PC-9 (cell line): ENCODE measurements around the gene JAML. TPM values are rescaled to one million over a fixed set of nuclear protein-coding genes. Genes with fewer than 3 reads are reported as not detected.

Source experiments
- BruUV-seq: library from RNA; stranded (reverse); fragments of 400-500 nt; replicated peaks from 2 replicates; lab custom pipeline; 2021; lab: Mats Ljungman, UMichigan
- CTCF ChIA-PET: fragments of 300-600 bp; sonication (Branson Sonifier 250); formaldehyde crosslinking; loops from one replicate; lab custom pipeline; 2022; ENCODE audit warnings: antibody characterized with exemption; lab: Charles Lee
- POLR2A ChIA-PET: fragments of 300-600 bp; sonication (Branson Sonifier 250); formaldehyde crosslinking; loops from one replicate; lab custom pipeline; 2022; ENCODE audit warnings: antibody characterized with exemption; ENCODE audit not compliant: unreplicated experiment; lab: Charles Lee
- DNase-seq, 2 experiments: peaks; one replicate each; pipeline versions ENCODE4 v3.0.0 to v3.0.0-alpha.2; 2015 to 2022; ENCODE audit warnings: mixed read lengths in 1 of 2
- H2AFZ ChIP-seq: fragments of 200-600 bp; sonication (generic); 2 replicates; pipeline ENCODE4 v1.8.1; 2017; ENCODE audit warnings: antibody characterized with exemption
- H3F3A ChIP-seq: fragments of 200-600 bp; sonication (generic); 2 replicates; pipeline ENCODE4 v1.8.1; 2017; ENCODE audit warnings: antibody characterized with exemption, mild to moderate bottlenecking, low read depth; ENCODE audit not compliant: insufficient read depth
- H3K27ac ChIP-seq: fragments of 200-600 bp; sonication (generic); 2 replicates; pipeline ENCODE4 v1.6.1; 2016; ENCODE audit warnings: mixed run types
- H3K27me3 ChIP-seq: fragments of 200-600 bp; sonication (generic); 2 replicates; pipeline ENCODE4 v1.6.1; 2016; ENCODE audit warnings: low read depth, mixed run types; ENCODE audit not compliant: insufficient read depth
- H3K36me3 ChIP-seq: fragments of 200-600 bp; sonication (generic); 2 replicates; pipeline ENCODE4 v1.6.1; 2016; ENCODE audit warnings: low read depth, mixed run types
- H3K4me1 ChIP-seq: fragments of 200-600 bp; sonication (generic); replicated peaks from 2 replicates; pipeline ENCODE4 v1.6.1; 2016; ENCODE audit warnings: mixed run types; ENCODE audit not compliant: insufficient read depth
- H3K4me2 ChIP-seq: fragments of 200-600 bp; sonication (generic); 2 replicates; pipeline ENCODE4 v1.6.1; 2017; ENCODE audit warnings: mixed run types
- H3K4me3 ChIP-seq: fragments of 200-600 bp; sonication (generic); 2 replicates; pipeline ENCODE4 v1.6.1; 2016; ENCODE audit warnings: mixed run types
- H3K79me2 ChIP-seq: fragments of 200-600 bp; sonication (generic); 2 replicates; pipeline ENCODE4 v1.6.1; 2017; ENCODE audit warnings: low read depth, mixed run types
- H3K9me2 ChIP-seq: fragments of 200-600 bp; sonication (generic); 2 replicates; pipeline ENCODE4 v1.8.1; 2017; ENCODE audit warnings: mild to moderate bottlenecking; ENCODE audit not compliant: insufficient read depth
- H3K9me3 ChIP-seq: fragments of 200-600 bp; sonication (generic); 2 replicates; pipeline ENCODE4 v1.8.1; 2016; ENCODE audit warnings: low read depth; ENCODE audit not compliant: insufficient read depth
- H4K20me1 ChIP-seq: fragments of 200-600 bp; sonication (generic); 2 replicates; pipeline ENCODE4 v1.8.1; 2017; ENCODE audit not compliant: insufficient read depth
- EZH2 ChIP-seq: fragments of 200-600 bp; sonication (generic); IDR thresholded peaks from 2 replicates; pipeline ENCODE4 v1.8.0; 2017; ENCODE audit warnings: antibody characterized with exemption, low read depth
- intact Hi-C: fragments of 100-400 bp; cut with micrococcal nuclease; formaldehyde crosslinking; loops from one replicate; pipeline ENCODE4 v1.10.0; 2022; ENCODE audit not compliant: unreplicated experiment
- total RNA-seq: library from RNA; stranded (reverse); gene quantifications from 2 replicates; pipeline ENCODE4 v1.2.3, GENCODE V29; 2021
- TF ChIP-seq, protein P1 (sequence below): fragments of 200-600 bp; sonication (generic); conservative IDR thresholded peaks from 2 replicates; pipeline ENCODE4 v1.6.1; 2017; ENCODE audit warnings: mixed run types, antibody characterized with exemption, mild to moderate bottlenecking, moderate library complexity

The JAML gene
- total RNA-seq, 1 experiment from 2014 or later: not detected

DNA sequence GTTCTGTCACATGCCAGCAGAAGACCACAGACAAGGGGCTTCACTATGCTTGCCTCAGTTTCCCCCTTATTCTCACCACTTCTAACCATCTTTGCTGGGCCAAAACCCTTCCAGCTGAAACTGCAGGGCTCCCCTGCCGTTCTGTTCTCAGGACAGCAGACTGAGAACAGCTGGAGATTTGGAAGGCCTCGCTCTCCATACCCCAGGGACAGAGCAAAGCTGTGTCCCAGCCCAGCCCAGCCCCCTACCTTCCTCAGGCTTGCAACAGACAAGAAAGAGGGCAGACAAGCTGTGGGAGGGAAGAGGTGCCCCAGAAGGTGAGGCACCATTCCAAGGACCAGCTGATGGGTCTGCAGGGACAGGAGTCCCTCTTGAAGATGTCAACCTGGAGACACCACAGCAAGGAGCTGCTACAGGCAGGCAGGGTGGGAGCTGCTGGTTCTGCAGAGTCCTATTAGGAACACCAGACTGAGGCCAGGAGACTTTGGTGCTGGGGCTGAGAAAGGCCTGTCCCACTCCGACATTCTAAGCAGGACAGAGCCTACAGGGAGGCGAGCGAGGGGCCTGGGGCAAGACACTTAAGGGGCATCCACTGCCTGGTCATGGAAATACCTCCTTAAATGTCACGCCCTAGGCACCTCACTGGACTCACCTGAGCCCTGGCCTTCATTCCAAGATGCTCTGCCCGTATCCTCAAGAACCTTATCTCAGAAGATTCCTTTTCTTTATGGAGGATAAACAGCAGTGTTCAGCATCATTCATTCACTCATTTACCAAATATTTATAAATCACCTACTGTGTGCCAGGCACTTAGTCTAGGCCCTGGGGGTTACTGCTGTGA, 55.3 kb downstream of the JAML start:
- Histone ChIP-seq H4K20me1 (no peaks in the 10 kb centered on the region), H2AFZ (no peak overlapping the region), H3K4me1 (peaks cover 5% of the 10 kb centered on the region), H3K4me3 (no peak overlapping the region), H3K9me3 (no peaks in the 10 kb centered on the region), H3K36me3 (no peaks in the 10 kb centered on the region), H3K9me2 (no peaks in the 10 kb centered on the region), H3K4me2 (no peak overlapping the region), H3F3A (peaks cover 5% of the 10 kb centered on the region; the same call in 1 of the 2 replicates), H3K27ac (no peak overlapping the region), H3K27me3 (peaks cover 45% of the 10 kb centered on the region), H3K79me2 (no peaks in the 10 kb centered on the region)
- POLR2A ChIA-PET: interaction anchor here (0.6 kb wide), 1 partner anchor 197 kb away, joined by 7 read pairs; no protein-coding TSS in a partner anchor
- DNase-seq: no peak
- CTCF ChIA-PET: interaction anchor here (0.6 kb wide), 2 partner anchors 9 to 45 kb away, joined by 3 to 4 read pairs; no protein-coding TSS in a partner anchor
- TF ChIP-seq, protein P1, sequence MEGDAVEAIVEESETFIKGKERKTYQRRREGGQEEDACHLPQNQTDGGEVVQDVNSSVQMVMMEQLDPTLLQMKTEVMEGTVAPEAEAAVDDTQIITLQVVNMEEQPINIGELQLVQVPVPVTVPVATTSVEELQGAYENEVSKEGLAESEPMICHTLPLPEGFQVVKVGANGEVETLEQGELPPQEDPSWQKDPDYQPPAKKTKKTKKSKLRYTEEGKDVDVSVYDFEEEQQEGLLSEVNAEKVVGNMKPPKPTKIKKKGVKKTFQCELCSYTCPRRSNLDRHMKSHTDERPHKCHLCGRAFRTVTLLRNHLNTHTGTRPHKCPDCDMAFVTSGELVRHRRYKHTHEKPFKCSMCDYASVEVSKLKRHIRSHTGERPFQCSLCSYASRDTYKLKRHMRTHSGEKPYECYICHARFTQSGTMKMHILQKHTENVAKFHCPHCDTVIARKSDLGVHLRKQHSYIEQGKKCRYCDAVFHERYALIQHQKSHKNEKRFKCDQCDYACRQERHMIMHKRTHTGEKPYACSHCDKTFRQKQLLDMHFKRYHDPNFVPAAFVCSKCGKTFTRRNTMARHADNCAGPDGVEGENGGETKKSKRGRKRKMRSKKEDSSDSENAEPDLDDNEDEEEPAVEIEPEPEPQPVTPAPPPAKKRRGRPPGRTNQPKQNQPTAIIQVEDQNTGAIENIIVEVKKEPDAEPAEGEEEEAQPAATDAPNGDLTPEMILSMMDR: no peak
- TF ChIP-seq EZH2: no peak
- intact Hi-C loops: loop anchor here (5.0 kb wide), 1 partner anchor 222 kb away; no protein-coding TSS in a partner anchor
- no TSS peak for BruUV-seq

DNA sequence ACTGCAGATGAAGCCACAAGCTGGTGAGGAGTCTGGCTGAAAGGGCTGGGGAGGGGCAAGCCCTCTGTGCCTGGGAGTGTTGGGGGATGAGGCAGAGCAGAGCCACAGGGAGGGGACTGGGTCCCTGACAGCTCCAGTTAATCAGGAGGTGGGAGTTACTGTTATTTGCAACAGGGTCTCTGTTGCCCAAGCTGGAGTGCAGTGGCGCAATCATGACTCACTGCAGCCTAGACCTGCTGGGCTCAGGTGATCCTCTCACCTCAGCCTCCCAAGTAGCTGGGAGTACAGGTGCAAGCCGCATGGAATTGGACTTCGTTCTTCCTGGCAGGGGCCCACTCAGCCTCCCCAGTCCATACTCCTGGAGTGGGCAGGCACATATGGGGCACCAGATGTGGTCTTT, 56.1 kb downstream of the JAML start:
- Histone ChIP-seq H3K79me2 (no peaks in the 10 kb centered on the region), H3K4me2 (no peak overlapping the region), H3K9me3 (no peaks in the 10 kb centered on the region), H3K9me2 (no peaks in the 10 kb centered on the region), H3K4me1 (no peaks in the 10 kb centered on the region), H3K36me3 (no peaks in the 10 kb centered on the region), H4K20me1 (no peaks in the 10 kb centered on the region), H3K27me3 (peaks cover 47% of the 10 kb centered on the region), H2AFZ (no peak overlapping the region), H3K4me3 (no peak overlapping the region), H3F3A (no peaks in the 10 kb centered on the region), H3K27ac (no peak overlapping the region)
- DNase-seq: peak in 1 of 2 experiments; percentile 63
- ChIA-PET CTCF (no interaction called here), POLR2A (interaction anchor here (0.6 kb wide), 1 partner anchor 196 kb away, joined by 7 read pairs; no protein-coding TSS in a partner anchor)
- TF ChIP-seq, protein P1: no peak
- no peak for TF ChIP-seq EZH2
- intact Hi-C loops: no loop called here
- no TSS peak for BruUV-seq

DNA sequence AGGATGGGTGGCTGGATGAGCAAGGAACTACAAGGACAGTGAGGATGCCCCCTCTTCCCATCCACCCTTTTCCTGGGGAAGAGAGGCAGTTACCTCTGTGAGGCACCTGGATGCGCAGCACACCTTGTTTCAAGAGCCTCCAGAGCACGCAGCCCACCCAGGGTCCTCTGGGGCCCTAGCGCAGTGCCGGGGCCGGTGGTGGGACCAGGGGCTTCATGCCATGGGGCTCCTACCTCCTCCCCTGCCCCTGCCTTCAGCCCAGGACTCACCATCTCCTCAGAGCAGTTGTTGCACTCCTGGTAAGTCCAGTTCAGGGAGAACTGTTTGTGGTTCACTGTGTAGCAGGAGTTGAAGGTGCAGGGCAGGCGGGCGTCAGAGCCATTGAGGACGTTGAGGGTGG, 56.5 kb downstream of the JAML start:
- Histone ChIP-seq H3K79me2 (no peaks in the 10 kb centered on the region), H3K4me3 (no peak overlapping the region), H4K20me1 (no peaks in the 10 kb centered on the region), H2AFZ (no peak overlapping the region), H3K27ac (no peak overlapping the region), H3K4me2 (no peak overlapping the region), H3K9me2 (no peaks in the 10 kb centered on the region), H3F3A (no peaks in the 10 kb centered on the region), H3K9me3 (no peaks in the 10 kb centered on the region), H3K27me3 (peaks cover 52% of the 10 kb centered on the region), H3K36me3 (no peaks in the 10 kb centered on the region), H3K4me1 (no peaks in the 10 kb centered on the region)
- POLR2A ChIA-PET: no interaction called here
- no TSS peak for BruUV-seq
- TF ChIP-seq EZH2: no peak
- TF ChIP-seq, protein P1: no peak
- intact Hi-C loops: no loop called here
- no peak for DNase-seq
- CTCF ChIA-PET: no interaction called here
